T-helper 22 cell (primary cell): ENCODE results near the gene FGGY.

Source experiments
- DNase-seq: peaks from one replicate; pipeline ENCODE4 v3.0.0-alpha.2; 2020; ENCODE audit warnings: low read depth

The FGGY gene

DNA sequence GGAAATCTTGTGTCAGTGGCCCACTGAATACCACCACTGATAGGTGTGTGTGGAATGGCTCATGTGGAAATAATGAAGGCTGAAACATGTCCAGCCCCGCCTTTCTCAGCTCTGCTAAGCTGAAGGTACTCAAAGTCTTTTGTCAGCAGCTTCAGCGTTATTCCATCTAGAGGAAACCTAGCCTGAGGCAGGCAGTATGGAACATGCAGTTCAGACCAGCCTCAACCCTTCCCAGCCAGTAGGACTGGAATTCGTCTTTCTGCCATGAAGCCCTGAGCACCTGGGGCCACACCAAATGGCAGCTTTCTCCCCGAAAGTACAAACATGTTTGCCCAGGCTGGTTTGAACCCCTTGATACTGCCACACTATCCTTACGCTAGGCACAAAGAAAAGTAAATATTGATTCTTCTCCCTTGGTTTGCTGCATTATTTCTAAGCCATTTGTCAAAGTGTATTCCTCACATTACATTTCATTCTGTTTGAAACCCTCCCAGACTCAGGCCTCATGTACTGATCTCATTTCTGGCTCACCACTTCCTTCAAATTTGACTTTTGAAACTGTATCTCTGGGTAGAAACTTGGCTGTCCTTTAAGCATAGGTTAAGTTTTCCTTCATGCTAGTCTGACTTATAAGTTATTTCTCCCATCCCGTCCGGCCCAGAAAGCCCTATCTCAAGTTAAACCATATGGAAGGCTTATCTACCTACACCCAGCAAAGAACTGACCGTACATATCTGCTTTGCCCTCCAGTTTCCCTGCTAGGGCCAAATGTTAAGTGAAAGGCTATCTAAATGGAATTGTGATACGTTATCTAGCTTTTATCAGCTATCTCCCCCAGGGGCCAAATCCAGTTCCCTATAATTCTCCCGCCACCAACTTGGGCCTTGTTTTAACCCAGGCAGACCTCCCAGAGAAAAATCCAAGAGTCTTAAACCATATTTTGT lies 472.2 kb downstream of the FGGY start:
- DNase-seq, result no peak

DNA sequence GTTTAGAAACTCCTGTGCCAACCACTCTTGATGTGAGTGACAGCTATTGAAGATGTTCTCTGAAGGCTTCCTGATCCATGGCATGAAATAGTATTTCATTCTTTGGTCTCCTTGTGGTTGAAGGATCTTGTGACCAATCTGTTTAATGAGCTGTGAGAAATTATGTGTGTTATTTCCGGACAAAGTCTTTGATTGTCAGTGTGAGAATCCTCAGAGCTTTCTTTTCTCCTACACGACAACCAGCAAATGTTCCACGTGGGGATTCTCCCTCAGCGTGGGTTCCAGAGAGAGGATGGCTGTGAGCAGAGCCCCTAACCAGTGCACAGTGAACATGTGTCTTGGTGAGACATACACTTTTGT lies 472.8 kb downstream of the FGGY start:
- no peak for DNase-seq

DNA sequence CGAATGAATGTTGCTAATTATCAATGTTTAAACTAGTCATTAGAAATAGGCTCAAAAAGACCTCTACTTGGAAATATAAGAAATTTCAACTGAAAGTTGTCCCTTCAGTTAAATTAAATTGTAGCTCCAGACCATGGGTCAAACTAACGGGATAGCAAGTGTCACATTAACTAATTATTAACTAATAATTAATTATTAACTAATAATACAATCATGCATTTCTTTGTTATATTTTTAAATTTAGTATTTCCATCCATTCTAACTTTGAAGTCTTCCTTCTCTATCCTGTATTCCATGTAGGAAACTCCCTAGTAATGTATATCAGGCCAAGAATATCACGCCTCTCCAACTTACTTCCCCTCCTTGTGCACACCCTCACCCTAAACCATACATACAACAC lies 474.5 kb downstream of the FGGY start:
- no peak for DNase-seq

DNA sequence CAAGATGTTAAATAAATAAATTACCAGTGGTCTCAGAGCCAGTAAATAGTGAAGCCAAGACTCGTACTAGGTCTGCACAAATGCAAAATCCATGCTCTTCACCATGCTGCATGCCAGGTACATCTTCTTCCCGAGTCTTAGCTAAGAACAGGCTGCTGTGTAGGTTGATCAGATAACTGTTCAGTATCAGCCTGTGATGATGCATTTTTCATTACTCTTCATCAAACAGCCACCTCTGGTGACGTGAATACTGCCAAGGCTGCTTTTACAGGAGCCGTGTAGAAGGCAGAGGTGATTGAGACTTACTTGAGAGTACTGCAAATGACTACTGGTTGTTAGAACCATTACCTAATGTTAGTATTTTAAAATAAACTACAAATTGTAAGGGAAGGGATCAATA lies 478.6 kb downstream of the FGGY start:
- no peak for DNase-seq

DNA sequence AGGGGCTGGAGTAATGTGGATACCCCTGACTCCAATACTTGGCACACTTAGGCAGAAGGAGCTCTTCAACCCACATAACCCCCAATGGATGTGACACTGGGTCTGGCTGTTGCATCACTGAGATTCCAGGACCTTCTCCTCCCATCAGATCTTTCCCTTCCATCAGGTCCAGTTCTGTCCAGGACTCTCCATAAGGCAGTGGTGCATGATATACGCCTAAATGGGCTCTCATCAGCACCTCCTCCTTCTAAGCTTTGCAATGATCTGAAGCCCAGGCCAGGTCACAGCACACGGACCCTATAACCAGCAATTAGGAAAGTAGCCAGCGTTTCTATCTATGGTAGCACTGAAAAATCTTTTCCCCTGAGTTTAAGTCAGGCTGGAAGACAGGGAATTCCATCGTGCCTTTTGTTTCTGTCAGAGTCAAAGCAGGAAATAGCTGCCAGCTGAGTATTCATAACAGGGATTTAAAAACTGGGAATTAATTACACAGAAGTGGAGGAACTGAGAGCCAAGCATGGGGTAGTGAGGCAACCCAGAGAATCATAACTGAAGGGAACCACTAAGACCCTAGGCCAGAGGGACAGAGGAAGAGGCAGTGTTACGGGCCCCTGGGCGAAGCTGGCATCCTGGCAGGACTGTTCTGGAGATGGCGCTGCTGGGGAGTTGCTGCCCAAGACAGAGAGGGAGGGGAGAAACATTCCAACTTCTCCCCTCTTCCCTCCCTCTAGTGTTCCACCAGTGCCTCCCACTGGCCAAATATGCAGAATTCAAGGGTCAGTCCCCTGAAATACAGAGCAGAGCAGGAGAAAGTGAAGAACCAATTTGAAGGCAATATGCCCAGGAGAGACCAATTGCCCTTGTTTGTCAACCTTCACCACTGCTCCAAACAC lies 480.3 kb downstream of the FGGY start:
- DNase-seq, result no peak

DNA sequence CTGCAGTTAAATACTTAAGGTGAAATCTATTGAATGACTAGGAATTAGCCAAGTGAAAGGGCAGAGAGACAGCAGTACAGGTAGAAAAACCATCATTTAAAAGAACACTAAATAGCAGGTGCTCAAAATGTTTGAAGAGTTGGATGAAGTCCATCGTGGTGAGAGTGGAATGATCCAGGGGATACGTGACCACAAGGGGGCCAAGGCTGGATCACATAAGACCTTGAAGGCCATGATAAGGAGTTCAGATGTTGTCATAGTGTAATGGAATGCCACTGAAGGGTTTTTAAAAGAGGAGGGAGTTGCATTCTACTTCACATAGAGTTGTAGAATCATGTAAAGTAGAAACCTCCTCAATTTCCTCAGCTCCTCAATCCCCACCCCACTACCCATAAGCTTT lies 483.1 kb downstream of the FGGY start:
- DNase-seq, result no peak

DNA sequence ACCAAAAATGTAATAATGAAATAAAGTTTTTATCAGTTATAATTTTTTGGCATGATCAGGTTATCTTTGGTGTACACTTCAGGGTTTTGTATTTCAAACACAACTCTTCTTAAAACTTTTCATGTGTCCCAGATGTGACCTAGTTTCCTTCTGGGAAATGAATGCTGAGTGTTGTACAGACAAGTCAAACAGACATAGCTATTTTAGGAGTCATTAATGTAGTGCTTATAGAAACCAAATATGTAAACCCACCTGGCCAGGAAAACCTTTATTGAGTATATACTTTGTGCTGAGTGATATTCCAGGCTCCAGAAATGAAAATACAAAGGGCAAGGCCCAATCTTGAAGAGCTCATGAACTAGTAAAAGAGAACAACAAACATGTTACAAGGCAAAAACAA lies 491.9 kb downstream of the FGGY start:
- no peak for DNase-seq

DNA sequence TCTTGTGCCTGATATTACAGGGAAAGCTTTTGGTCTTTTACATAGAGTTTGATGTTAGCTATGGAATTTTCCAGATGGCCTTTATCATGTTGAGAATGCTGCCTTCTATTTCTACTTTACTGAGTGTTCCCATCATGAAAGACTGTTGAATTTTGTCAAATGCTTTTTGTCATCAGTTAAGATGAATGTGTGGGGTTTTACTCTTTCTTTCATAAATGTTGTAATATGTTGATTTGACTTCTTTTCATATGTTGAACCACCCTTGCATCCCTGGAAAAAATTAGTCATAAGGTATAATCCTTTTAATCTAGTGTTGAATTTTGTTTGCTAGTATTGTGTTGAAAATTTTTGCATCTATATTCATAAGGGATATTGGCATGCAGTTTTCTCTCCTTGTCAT lies 501.7 kb downstream of the FGGY start:
- no peak for DNase-seq

DNA sequence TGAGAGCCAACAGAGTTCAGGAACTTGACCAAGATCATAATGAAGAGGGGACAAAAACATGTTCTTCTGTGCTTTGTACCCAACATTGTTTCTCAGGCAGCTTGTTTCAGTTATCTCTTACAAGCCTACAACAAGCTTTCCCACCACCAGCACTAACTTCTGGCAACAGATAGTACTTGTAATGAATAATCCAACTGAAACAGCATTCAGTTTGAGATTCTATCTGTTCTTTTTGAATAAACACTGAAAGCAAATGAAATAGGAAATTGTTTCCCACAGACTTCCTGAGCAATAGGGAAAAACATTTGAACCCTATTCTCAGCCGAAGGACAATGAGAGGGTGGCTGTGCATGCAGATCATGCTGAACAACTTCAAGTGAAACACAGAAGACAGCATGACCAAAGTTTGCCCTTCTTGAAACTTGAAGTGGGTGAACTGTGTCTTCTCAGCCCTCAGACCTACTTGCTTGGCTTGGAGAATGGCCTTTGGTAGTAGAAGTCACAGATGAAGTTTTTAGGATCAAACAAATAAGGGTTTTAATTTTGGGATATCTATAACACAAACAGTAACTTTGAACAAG lies 506.7 kb downstream of the FGGY start:
- no peak for DNase-seq

DNA sequence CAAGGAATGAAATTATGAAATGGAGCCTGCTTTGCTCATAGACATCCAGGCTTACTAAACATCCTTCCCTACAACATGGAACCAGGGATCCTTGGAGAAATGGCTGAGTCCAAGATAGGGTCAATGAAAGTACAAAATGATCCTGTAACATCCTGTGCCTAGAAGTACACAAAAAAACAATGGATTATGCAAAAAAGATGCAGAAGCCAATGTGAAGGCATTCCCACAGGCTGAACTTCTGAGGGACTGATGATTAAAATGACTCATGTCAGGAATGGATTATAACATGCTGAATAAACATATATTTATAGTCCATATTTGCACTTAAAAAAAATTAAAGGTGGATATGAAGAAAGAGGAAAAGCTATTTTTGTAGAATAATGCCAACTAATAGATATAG lies 507.4 kb downstream of the FGGY start:
- DNase-seq, result no peak

DNA sequence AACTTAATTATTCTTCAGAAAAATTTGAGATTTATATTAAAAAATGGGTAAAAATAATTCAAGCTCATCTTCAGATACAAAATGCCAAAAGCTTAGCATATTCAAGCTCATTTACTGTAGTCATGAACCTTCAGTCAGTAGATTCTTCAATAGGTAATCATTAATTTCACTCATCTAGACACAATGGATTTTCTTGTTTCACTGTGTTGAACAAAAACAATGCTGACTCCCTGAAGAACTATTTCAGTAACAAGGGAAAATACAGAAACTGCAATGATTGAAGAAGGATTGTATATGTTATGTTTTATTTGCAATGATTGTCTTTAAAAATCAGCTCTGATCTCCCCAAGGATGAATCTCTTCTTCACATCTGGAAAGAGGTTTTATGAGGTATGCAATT lies 508.7 kb downstream of the FGGY start:
- no peak for DNase-seq
